OCI-LY7 (cell line): ENCODE data around the gene KLHL22.

Experiments
- CTCF ChIP-seq: fragments of 200-600 bp; sonication (generic); conservative IDR thresholded peaks from 2 replicates; pipeline ENCODE4 v1.5.1; 2014; ENCODE audit warnings: mild to moderate bottlenecking, antibody characterized with exemption, low read length, moderate library complexity, mixed read lengths
- EZH2phosphoT487 ChIP-seq: fragments of 200-600 bp; sonication (generic); IDR thresholded peaks from 2 replicates; pipeline ENCODE4 v1.6.1; 2018; ENCODE audit warnings: low read depth, borderline replicate concordance, mild to moderate bottlenecking, mixed run types, antibody characterized with exemption, low read length, moderate library complexity, mixed read lengths

- TF ChIP-seq CTCF (peak; percentile 93), EZH2phosphoT487 (no peak)
Measured at GRCh38 chr22:20456064-20456721, 39.4 kb downstream of the KLHL22 start.
